Cardiac muscle cell (in vitro differentiated cells and primary cell): ENCODE results near the gene RCL1. TPM values are rescaled to one million over a fixed set of nuclear protein-coding genes. Genes with fewer than 3 reads are reported as not detected.

Source experiments
- DNase-seq, 2 donors: peaks; one replicate each; pipeline versions ENCODE4 v3.0.0 to v3.0.0-alpha.2; 2010 to 2017; ENCODE audit warnings: low read depth in 1 of 2, low spot score in 1 of 2
- H3K27ac ChIP-seq: fragments of 200-600 bp; sonication (generic); 2 replicates; pipeline ENCODE4 v1.5.1; 2016
- H3K27me3 ChIP-seq: fragments of 200-600 bp; sonication (generic); 2 replicates; pipeline ENCODE4 v1.6.0; 2016; ENCODE audit warnings: control low read depth
- H3K36me3 ChIP-seq: fragments of 200-600 bp; sonication (generic); 2 replicates; pipeline ENCODE4 v1.5.1; 2016; ENCODE audit warnings: control low read depth
- H3K4me1 ChIP-seq: fragments of 200-600 bp; sonication (generic); 2 replicates; pipeline ENCODE4 v1.8.1; 2017; ENCODE audit warnings: low read depth, mild to moderate bottlenecking, mixed run types
- H3K4me3 ChIP-seq: fragments of 200-600 bp; sonication (generic); 2 replicates; pipeline ENCODE4 v1.5.1; 2016; ENCODE audit warnings: mild to moderate bottlenecking
- H3K9me3 ChIP-seq: fragments of 200-600 bp; sonication (generic); 2 replicates; pipeline ENCODE4 v1.5.1; 2017; ENCODE audit warnings: low read depth, mild to moderate bottlenecking, control low read depth
- CTCF ChIP-seq: IDR thresholded peaks from 2 replicates; pipeline ENCODE4 v1.5.1; 2012; ENCODE audit warnings: low read depth, mild to moderate bottlenecking, low read length
- polyA plus RNA-seq: library from polyadenylated mRNA; unstranded; fragments of >200 nt; fragmentation: Nextera tagmentation; extraction: Ambion mirVana; gene quantifications from 2 replicates; pipeline ENCODE4 v1.2.1, GENCODE V29; 2016
- total RNA-seq: library from RNA; depleted of rRNA; stranded (reverse); fragments of >200 nt; gene quantifications from 2 replicates; pipeline ENCODE4 v1.2.3, GENCODE V29; 2016

RCL1 gene
- total and polyA plus RNA-seq, 2 experiments from 2014 or later, result 15.1 to 17.9 TPM

GRCh38 chr9:4865681-4866080 is 72.9 kb downstream of the RCL1 start:
- Histone ChIP-seq H3K27ac (no peak overlapping the region), H3K36me3 (no peaks in the 10 kb centered on the region), H3K4me1 (no peaks in the 10 kb centered on the region), H3K9me3 (no peaks in the 10 kb centered on the region), H3K4me3 (no peak overlapping the region), H3K27me3 (no peaks in the 10 kb centered on the region)
- TF ChIP-seq CTCF, result no peak
- DNase-seq, result no peak

- no peak for DNase-seq
- no peaks in the 10 kb centered on the region for H3K36me3 ChIP-seq
- no peaks in the 10 kb centered on the region for H3K4me1 ChIP-seq
- TF ChIP-seq CTCF, result no peak
- no peaks in the 10 kb centered on the region for H3K27me3 ChIP-seq
- no peak overlapping the region for H3K27ac ChIP-seq
- no peaks in the 10 kb centered on the region for H3K9me3 ChIP-seq
- no peak overlapping the region for H3K4me3 ChIP-seq
These were observed 73.7 kb downstream of the RCL1 start for GRCh38 chr9:4866239-4866969.

- DNase-seq, result no peak
- TF ChIP-seq CTCF, result no peak
- no peak overlapping the region for H3K27ac ChIP-seq
These were observed 80.3 kb downstream of the RCL1 start for GRCh38 chr9:4873066-4873465.

GRCh38 chr9:4875559-4875958 is 82.8 kb downstream of the RCL1 start:
- DNase-seq, result no peak
- Histone ChIP-seq H3K36me3 (no peaks in the 10 kb centered on the region), H3K27me3 (no peaks in the 10 kb centered on the region), H3K9me3 (no peaks in the 10 kb centered on the region), H3K4me3 (no peak overlapping the region), H3K4me1 (no peaks in the 10 kb centered on the region), H3K27ac (no peak overlapping the region)
- no peak for TF ChIP-seq CTCF

More at GRCh38 chr9:4873066-4873465, 80.3 kb downstream of the RCL1 start:
- Histone ChIP-seq H3K4me1 (no peaks in the 10 kb centered on the region), H3K36me3 (no peaks in the 10 kb centered on the region), H3K9me3 (no peaks in the 10 kb centered on the region), H3K4me3 (no peak overlapping the region), H3K27me3 (no peaks in the 10 kb centered on the region)

GRCh38 chr9:4879115-4879558 is 86.4 kb downstream of the RCL1 start:
- TF ChIP-seq CTCF, result no peak
- no peak overlapping the region for H3K4me3 ChIP-seq
- H3K4me1 ChIP-seq, result no peaks in the 10 kb centered on the region
- no peaks in the 10 kb centered on the region for H3K9me3 ChIP-seq
- no peaks in the 10 kb centered on the region for H3K27me3 ChIP-seq
- no peak overlapping the region for H3K27ac ChIP-seq
- DNase-seq, result no peak
- no peaks in the 10 kb centered on the region for H3K36me3 ChIP-seq
